Endothelial cell (in vitro differentiated cells): ENCODE measurements around the gene TEX11. TPM values are rescaled to one million over a fixed set of nuclear protein-coding genes. Genes with fewer than 3 reads are reported as not detected.

Source experiments
- DNase-seq: peaks from one replicate; pipeline ENCODE4 v3.0.0; 2021; ENCODE audit warnings: low spot score
- H3K27ac Mint-ChIP-seq: one replicate; pipeline ENCODE4 v1.8.0; 2021; ENCODE audit warnings: mixed read lengths, inconsistent platforms; ENCODE audit not compliant: unreplicated experiment
- H3K27me3 Mint-ChIP-seq: one replicate; pipeline ENCODE4 v1.8.0; 2021; ENCODE audit warnings: mild to moderate bottlenecking, moderate library complexity, mixed read lengths, inconsistent platforms; ENCODE audit not compliant: unreplicated experiment
- H3K36me3 Mint-ChIP-seq: one replicate; pipeline ENCODE4 v1.8.0; 2021; ENCODE audit warnings: mild to moderate bottlenecking, low read depth, mixed read lengths, inconsistent platforms; ENCODE audit not compliant: unreplicated experiment
- H3K4me1 Mint-ChIP-seq: one replicate; pipeline ENCODE4 v1.8.0; 2021; ENCODE audit warnings: mild to moderate bottlenecking, mixed read lengths, inconsistent platforms; ENCODE audit not compliant: unreplicated experiment
- H3K4me3 Mint-ChIP-seq: one replicate; pipeline ENCODE4 v1.8.0; 2021; ENCODE audit warnings: mild to moderate bottlenecking, mixed read lengths, inconsistent platforms; ENCODE audit not compliant: unreplicated experiment
- H3K9me3 Mint-ChIP-seq: one replicate; pipeline ENCODE4 v1.8.0; 2021; ENCODE audit warnings: mixed read lengths, inconsistent platforms; ENCODE audit not compliant: unreplicated experiment
- total RNA-seq: library from RNA; stranded (reverse); fragmentation: NEBNext Ultra II Directional; extraction: Animal tissue kit (Norgen Biotek cat#: 25700); gene quantifications from one replicate; pipeline ENCODE4 v1.2.1, GENCODE V29; 2021; ENCODE audit not compliant: unreplicated experiment
- TF ChIP-seq, protein P1 (sequence below): fragments of 200-600 bp; sonication (generic); IDR thresholded peaks from one replicate; pipeline ENCODE4 v1.5.0; 2021; ENCODE audit warnings: antibody characterized with exemption; ENCODE audit not compliant: unreplicated experiment

Gene TEX11
- total RNA-seq, 1 donor from 2014 or later = not detected

DNA sequence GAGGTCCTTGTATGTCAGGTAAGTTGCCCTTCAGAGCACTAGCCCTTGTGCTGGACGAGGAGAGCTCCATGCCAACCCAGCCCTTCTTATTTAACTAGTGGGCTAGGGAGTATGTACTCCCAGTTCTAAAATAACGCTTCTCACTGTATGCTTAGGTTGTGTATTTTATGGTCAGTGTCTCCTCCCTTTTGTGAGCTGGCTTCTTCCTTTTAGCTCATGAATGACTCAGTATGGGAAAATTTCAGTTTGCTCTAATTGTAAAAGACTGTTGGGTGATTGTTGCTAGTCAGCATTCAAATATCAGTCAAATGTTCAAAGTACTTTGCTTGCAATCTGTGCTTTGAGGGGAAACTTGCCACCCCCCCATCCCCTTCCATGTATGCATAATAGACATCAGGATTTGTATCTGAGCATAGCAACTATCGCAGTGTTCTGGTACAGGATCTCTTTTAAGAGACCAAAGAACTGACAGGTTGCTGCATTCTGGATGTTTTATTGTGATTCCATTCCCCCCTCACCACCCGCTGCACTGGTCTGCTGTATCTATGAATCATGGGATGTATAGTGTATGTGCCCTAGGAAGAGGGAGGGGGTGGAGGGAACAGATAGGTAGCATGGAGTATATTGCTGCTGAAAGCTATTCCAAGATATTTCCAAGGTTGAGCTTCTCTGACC, 429.1 kb downstream of the TEX11 start:
- DNase-seq = no peak
- H3K4me3 Mint-ChIP-seq = no peak overlapping the region

More for the DNA sequence above, 429.1 kb downstream of the TEX11 start:
- Mint-ChIP-seq H3K4me1 (peaks cover 46% of the 10 kb centered on the region), H3K36me3 (no peaks in the 10 kb centered on the region), H3K9me3 (no peaks in the 10 kb centered on the region), H3K27ac (no peak overlapping the region), H3K27me3 (peaks cover 2% of the 10 kb centered on the region)
- TF ChIP-seq, protein P1, sequence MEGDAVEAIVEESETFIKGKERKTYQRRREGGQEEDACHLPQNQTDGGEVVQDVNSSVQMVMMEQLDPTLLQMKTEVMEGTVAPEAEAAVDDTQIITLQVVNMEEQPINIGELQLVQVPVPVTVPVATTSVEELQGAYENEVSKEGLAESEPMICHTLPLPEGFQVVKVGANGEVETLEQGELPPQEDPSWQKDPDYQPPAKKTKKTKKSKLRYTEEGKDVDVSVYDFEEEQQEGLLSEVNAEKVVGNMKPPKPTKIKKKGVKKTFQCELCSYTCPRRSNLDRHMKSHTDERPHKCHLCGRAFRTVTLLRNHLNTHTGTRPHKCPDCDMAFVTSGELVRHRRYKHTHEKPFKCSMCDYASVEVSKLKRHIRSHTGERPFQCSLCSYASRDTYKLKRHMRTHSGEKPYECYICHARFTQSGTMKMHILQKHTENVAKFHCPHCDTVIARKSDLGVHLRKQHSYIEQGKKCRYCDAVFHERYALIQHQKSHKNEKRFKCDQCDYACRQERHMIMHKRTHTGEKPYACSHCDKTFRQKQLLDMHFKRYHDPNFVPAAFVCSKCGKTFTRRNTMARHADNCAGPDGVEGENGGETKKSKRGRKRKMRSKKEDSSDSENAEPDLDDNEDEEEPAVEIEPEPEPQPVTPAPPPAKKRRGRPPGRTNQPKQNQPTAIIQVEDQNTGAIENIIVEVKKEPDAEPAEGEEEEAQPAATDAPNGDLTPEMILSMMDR = no peak

Other genes starting within 250 kb of the TEX11 start
- gene SLC7A3, start 22.4 kb upstream of the TEX11 start, total RNA-seq = 1.1 TPM
- 95.0 TPM for gene SNX12, start 159.6 kb upstream of the TEX11 start, total RNA-seq
- gene FOXO4, start 187.1 kb upstream of the TEX11 start, total RNA-seq = 16.4 TPM
- gene CXorf65, start 198.0 kb upstream of the TEX11 start, total RNA-seq = not detected
- not detected for gene IL2RG, start 202.9 kb upstream of the TEX11 start, total RNA-seq
- 128 TPM for gene MED12, start 209.9 kb upstream of the TEX11 start, total RNA-seq
- 1.7 TPM for gene NLGN3, start 236.1 kb upstream of the TEX11 start, total RNA-seq